DMS53 treated with DMSO at 0.1 percent for 48 hours (cell line): ENCODE results near the gene SYAP1.
"Not testable (repeated sequence)": the region's sequence is repeated elsewhere in the genome, so short reads cannot be mapped to it uniquely, and the experiment has no call there.

ENCODE experiments used
- DNase-seq: peaks from one replicate; lab custom pipeline; 2025; ENCODE audit not compliant: unreplicated experiment; lab: John Stamatoyannopoulos, UW

SYAP1 gene

DNA sequence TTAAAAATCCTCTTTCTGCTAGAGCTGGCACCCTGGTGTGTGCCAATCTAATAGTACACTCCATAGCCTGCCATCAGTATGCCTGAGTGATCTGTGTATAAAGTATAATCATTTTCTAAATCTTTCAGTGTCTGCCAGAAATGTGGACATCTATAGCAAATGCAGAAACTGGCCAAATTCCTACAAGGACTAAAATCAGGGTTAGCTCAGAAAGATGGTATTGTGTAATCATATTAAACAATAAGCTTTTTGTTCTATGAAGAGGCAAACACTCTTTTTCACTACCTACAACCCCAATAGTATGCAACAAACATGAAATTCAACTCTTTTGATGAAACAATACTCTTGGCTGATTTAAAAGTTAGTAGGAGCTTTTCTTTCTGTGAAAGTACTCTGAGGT is 59.1 kb downstream of the SYAP1 start:
- no peak for DNase-seq

- no peak for DNase-seq
Observed at GRCh38 chrX:16778993-16779392, 59.6 kb downstream of the SYAP1 start.

DNA sequence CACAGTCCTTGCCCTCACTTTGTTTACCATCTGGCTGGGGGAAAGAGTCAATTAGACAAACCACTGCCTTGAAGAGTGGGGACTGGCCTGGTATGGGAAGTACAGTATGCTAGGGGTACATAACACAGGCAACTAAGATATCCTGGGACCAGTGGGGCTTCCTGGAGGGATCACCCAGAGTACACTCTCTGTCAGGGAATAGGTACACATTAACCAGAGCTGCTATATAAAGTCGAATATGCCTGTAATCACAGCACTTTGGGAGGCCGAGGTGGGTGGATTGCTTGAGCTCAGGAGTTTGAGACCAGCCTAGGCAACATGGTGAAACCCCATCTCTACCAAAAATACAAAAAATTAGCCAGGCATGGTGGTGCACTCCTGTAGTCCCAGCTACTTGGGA is 60.4 kb downstream of the SYAP1 start:
- DNase-seq = not testable (repeated sequence)

DNA sequence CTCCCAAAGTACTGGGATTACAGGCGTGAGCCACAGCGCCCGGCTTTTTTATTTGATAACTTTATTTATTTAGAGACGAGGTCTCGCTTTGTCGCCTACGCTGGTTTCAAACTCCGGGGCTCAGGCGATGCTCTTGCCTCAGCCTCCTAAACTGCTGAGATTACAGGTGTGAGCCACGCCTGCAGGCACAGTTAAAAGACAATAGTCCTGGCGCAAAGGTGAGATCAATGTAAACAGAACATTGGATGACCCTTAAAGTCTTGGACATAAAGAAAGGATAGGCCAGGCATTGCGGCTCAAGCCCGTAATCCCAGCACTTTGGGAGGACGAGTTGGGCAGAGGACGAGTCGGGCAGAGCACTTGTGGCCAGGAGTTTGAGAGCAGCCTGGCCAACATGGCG is 64.0 kb downstream of the SYAP1 start:
- no peak for DNase-seq

GRCh38 chrX:16784440-16784839 is 65.0 kb downstream of the SYAP1 start:
- DNase-seq = not testable (repeated sequence)

- DNase-seq = no peak
Observed at GRCh38 chrX:16785247-16786138, 66.1 kb downstream of the SYAP1 start.

DNA sequence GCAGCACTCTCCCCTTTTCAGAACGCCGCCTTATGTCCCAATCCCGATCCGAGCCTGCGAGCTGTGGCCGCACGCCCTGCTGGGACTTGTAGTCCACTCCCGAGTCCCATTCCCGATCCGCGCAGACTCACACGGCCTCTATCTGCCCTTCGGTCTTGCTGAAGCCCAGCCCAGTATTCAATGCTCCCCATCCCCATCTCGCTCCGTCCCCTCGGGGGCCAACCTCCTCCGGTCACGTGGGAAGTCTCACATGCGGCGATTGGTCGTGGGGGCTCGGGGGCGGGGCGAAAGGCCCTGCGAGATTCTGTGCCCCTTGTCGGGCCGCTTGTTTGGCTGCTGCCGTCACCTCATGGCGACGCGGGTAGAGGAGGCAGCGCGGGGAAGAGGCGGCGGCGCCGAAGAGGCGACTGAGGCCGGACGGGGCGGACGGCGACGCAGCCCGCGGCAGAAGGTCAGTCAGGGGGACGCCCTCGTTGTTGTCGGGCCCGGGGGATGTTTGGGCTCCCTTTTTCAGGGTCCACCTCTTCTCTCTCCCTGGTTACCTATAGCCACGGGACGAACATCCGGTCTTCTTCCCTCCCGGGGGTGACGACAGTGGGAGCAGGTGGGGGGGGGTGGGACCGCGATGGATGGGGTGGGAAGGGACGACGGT is 66.9 kb downstream of the SYAP1 start, which contains the start of gene TXLNG:
TSS of gene TXLNG (plus strand) at position 328 of the 652 bp plus-strand sequence. CDS start at position 350, 22 bp downstream.
- peak; percentile 94 for DNase-seq

DNA sequence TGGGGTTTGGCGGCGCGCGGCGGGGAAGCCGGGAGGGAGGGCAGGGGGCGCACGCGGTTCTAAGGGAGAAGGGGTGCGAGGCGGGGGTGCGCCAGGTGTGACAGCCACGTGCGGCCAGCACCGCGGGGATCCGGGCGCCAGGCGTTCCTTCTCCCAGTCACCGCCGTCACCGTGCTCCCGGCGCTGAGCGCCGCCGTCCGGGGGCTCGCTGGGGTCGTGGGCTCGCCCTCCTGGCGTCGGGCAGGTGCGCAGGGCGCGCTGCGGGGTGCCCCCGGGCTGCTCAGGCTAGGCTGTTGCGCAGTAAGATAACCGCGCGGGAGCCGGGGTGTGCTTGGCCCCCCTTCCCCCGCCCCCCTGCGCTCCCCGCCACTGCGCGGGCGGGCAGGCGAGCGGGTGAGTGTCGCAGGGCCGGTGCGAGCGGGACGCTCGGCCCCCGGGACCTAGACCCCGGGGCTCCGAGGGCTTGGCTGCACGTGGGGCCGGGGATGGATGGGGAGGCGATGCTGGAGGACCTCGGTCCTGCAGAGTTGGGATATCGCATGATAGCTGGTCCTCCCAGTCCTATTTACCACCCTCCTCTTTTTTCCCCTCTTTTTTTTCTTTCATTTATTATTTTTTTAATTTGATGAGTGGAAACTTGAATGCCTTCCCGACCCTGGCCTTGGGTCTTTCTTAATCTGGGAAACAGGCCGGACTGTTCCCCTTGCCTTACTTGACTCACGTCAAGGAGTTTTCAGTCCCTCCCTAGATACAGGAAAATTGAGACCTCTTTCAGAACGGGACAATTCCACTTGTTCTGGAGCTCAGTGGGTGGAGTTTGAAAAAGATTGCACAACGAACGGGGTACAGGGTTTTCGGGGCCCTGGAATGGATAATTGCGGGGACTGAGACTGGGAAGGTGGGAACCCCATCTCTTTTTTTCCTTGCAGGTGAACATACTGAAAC is 67.7 kb downstream of the SYAP1 start:
- no peak for DNase-seq

- DNase-seq = no peak
Observed at GRCh38 chrX:16788477-16788876, 69.1 kb downstream of the SYAP1 start.

DNA sequence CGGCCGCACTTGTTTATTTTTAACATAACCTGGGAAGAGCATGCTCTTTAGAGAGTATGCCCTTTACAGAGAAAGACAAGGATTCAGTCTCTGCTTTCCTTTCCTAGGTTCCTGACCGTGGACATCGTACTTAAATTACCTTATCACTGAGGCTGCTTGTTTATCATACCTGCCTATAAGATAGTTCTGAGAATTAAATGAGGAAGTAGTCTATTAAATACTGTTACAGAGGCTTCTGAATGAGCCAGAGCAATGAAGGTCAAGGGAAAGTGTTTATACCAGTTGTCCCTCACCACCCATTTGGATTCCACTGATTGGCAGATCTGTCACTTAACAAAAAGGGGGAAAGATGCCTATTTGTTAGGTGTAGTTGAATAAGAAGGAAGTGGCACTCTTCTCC is 76.9 kb downstream of the SYAP1 start:
- no peak for DNase-seq

DNA sequence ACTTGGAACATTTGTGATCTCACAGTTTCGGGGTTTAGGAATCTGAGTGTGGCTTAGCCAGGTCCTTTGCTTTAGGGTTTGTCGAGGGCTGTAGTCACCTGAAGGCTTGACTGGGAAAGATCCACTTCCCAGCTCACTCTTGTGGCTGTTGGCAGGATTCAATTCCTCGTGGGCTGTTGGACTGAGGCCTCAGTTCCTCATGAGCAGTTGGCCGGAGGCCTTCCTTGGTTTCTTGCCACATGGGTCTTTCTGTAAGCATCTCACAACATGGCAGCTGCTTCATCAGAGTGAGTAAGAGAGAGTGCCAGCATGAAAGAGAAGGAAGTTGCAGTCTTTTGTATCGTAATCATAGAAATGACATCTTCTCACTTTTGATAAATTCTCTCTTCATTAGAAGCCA is 77.9 kb downstream of the SYAP1 start:
- DNase-seq = no peak

GRCh38 chrX:16797841-16798240 is 78.4 kb downstream of the SYAP1 start:
- no peak for DNase-seq

- no peak for DNase-seq
Observed at GRCh38 chrX:16804923-16805464, 85.6 kb downstream of the SYAP1 start.

- no peak for DNase-seq
Observed at GRCh38 chrX:16807548-16807947, 88.1 kb downstream of the SYAP1 start.

DNA sequence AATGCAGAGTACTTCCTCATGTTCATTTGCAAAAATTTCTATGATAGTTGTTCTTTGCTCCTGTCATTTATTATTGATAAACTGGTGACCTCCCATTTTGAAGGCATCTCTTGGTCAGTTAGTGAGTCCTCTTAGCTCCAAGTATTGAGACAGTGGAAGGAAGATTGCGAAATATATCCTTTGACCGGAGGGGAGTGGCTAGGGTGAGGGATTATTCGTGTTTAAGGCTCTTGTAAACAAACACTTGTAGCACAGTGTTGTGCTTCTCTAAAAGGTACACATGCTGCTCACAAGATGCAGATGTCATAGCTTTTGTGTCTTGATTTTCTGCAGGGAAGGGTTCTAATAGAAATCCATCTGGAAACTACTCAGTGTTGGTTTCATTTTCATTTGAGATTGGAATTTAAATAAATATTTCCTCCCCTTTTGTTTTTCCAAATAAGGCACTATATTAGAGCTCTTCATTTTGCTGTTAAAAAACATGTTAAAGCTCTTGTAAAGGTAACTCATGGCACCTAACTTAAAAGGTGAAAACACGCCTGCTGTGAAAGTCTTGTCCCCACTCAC is 88.6 kb downstream of the SYAP1 start:
- no peak for DNase-seq

DNA sequence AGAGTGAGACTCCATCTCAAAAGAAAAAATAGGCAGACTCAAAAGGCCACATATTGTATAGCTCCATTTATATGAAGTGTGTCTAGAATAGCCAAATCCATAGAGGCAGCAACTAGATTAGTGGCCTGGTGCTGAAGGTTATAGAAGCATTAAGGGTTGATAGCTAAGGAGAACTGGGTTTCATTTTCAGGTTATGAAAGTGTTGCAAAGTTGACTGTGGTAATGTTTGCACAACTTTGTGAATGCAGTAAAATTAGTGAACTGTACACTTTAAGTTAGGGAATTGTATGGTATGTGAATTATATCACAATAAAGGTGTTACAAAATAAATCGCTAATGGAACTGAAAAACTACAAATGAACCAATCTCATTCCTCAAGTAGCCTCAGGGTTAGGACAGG is 95.2 kb downstream of the SYAP1 start:
- DNase-seq = no peak
